IPS-18c (cell line): ENCODE data around the gene TUBGCP6.

Source experiments
- H3K4me3 ChIP-seq: 2 replicates; pipeline ENCODE4 v1.7.0; 2013; ENCODE audit warnings: low read depth, mild to moderate bottlenecking, low read length, moderate library complexity; ENCODE audit not compliant: insufficient read depth
- H3K9me3 ChIP-seq: one replicate; pipeline ENCODE4 v1.6.1; 2013; ENCODE audit warnings: mild to moderate bottlenecking, low read length, moderate library complexity; ENCODE audit not compliant: control insufficient read depth, insufficient read depth

Gene TUBGCP6

GRCh38 chr22:50222508-50222907, 22.3 kb downstream of the TUBGCP6 start:
- H3K9me3 ChIP-seq, result peaks cover 2% of the 10 kb centered on the region
- no peak overlapping the region for H3K4me3 ChIP-seq

- H3K4me3 ChIP-seq, result no peak overlapping the region
- peaks cover 2% of the 10 kb centered on the region for H3K9me3 ChIP-seq
Observed at GRCh38 chr22:50221410-50222300, 23.2 kb downstream of the TUBGCP6 start.

GRCh38 chr22:50220603-50221409, 24.0 kb downstream of the TUBGCP6 start:
- H3K9me3 ChIP-seq, result peaks cover 2% of the 10 kb centered on the region
- H3K4me3 ChIP-seq, result no peak overlapping the region

- Histone ChIP-seq H3K4me3 (no peak overlapping the region), H3K9me3 (peaks cover 2% of the 10 kb centered on the region)
Observed at GRCh38 chr22:50219800-50220602, 24.8 kb downstream of the TUBGCP6 start.

- H3K4me3 ChIP-seq, result no peak overlapping the region
Observed at GRCh38 chr22:50218996-50219727, 25.7 kb downstream of the TUBGCP6 start.

GRCh38 chr22:50218153-50218995, 26.4 kb downstream of the TUBGCP6 start:
- H3K9me3 ChIP-seq, result peaks cover 2% of the 10 kb centered on the region
- H3K4me3 ChIP-seq, result no peak overlapping the region

More at GRCh38 chr22:50218996-50219727, 25.7 kb downstream of the TUBGCP6 start:
- H3K9me3 ChIP-seq, result peaks cover 2% of the 10 kb centered on the region

GRCh38 chr22:50217543-50218152, 27.2 kb downstream of the TUBGCP6 start:
- peaks cover 2% of the 10 kb centered on the region for H3K9me3 ChIP-seq
- H3K4me3 ChIP-seq, result no peak overlapping the region

GRCh38 chr22:50216684-50217520, 27.9 kb downstream of the TUBGCP6 start:
- H3K9me3 ChIP-seq, result peaks cover 2% of the 10 kb centered on the region
- H3K4me3 ChIP-seq, result no peak overlapping the region

GRCh38 chr22:50216055-50216683, 28.7 kb downstream of the TUBGCP6 start:
- no peak overlapping the region for H3K4me3 ChIP-seq
- no peaks in the 10 kb centered on the region for H3K9me3 ChIP-seq

GRCh38 chr22:50215297-50216054, 29.3 kb downstream of the TUBGCP6 start:
- no peak overlapping the region for H3K4me3 ChIP-seq
- no peaks in the 10 kb centered on the region for H3K9me3 ChIP-seq

- Histone ChIP-seq H3K9me3 (no peaks in the 10 kb centered on the region), H3K4me3 (no peak overlapping the region)
Observed at GRCh38 chr22:50213263-50213662, 31.6 kb downstream of the TUBGCP6 start.

GRCh38 chr22:50211147-50211546, 33.7 kb downstream of the TUBGCP6 start:
- Histone ChIP-seq H3K9me3 (no peaks in the 10 kb centered on the region), H3K4me3 (no peak overlapping the region)

- no peak overlapping the region for H3K4me3 ChIP-seq
Observed at GRCh38 chr22:50210378-50211139, 34.3 kb downstream of the TUBGCP6 start.

More at GRCh38 chr22:50210378-50211139, 34.3 kb downstream of the TUBGCP6 start:
- H3K9me3 ChIP-seq, result no peaks in the 10 kb centered on the region
